Right lobe of liver (tissue), 6 donors: ENCODE data around the gene TRAPPC2L. TPM values are rescaled to one million over a fixed set of nuclear protein-coding genes. Genes with fewer than 3 reads are reported as not detected.

Experiments
- ATAC-seq, 4 donors: fragments of 200-7000 bp; cut with Tn5 transposase; one replicate each; pipeline ENCODE4 v1.9.1; 2020; ENCODE audit warnings: mild to moderate bottlenecking in 4 of 4, moderate library complexity in 4 of 4
- DNase-seq, 3 donors: peaks; one replicate each; pipeline ENCODE4 v3.0.0-alpha.2; 2020
- H3K27ac ChIP-seq, 3 donors: fragments of 200-600 bp; one replicate each; pipeline ENCODE4 v1.8.0; 2022
- H3K27me3 ChIP-seq, 2 donors: fragments of 200-600 bp; one replicate each; pipeline ENCODE4 v1.8.0; 2022
- H3K36me3 ChIP-seq, 4 donors: fragments of 200-600 bp; sonication (generic) in 1 of 4; one replicate each; pipeline versions ENCODE4 v1.5.1 to v1.8.0; 2017 to 2022; ENCODE audit warnings: control low read depth in 1 of 4
- H3K4me1 ChIP-seq, 4 donors: fragments of 200-600 bp; sonication (generic) in 1 of 4; one replicate each; pipeline versions ENCODE4 v1.5.1 to v1.8.0; 2017 to 2022; ENCODE audit warnings: control low read depth in 1 of 4
- H3K4me3 ChIP-seq, 3 donors: fragments of 200-600 bp; one replicate each; pipeline ENCODE4 v1.8.0; 2022
- H3K9me3 ChIP-seq, 4 donors: fragments of 200-600 bp; sonication (generic) in 1 of 4; one replicate each; pipeline versions ENCODE4 v1.5.1 to v1.8.0; 2017 to 2022; ENCODE audit warnings: control low read depth in 1 of 4
- CTCF ChIP-seq, 4 donors: fragments of 200-600 bp in 3 of 4; fragments of 450-650 bp in 1 of 4; IDR thresholded peaks; one replicate each; pipeline versions ENCODE4 v1.5.1 to v1.8.0; 2016 to 2022; ENCODE audit warnings: antibody characterized with exemption in 4 of 4, mild to moderate bottlenecking in 2 of 4
- POLR2A ChIP-seq: fragments of 450-650 bp; IDR thresholded peaks from one replicate; pipeline ENCODE4 v1.6.1; 2017; ENCODE audit warnings: antibody characterized with exemption, mild to moderate bottlenecking
- WGBS: methylation state at CpG from one replicate; pipeline ENCODE4 v1.1.6; 2018; ENCODE audit warnings: low coverage, low lambda C conversion rate; ENCODE audit not compliant: insufficient coverage; ENCODE audit errors: missing lambda C conversion rate; 5-methylcytosine and 5-hydroxymethylcytosine counted together
- intact Hi-C, 2 donors: fragments of 100-400 bp; cut with DNase I; formaldehyde crosslinking; loops; one replicate each; pipeline versions ENCODE4 v1.11.2 to v1.14.1; 2022
- total RNA-seq, 6 experiments: library from RNA; depleted of rRNA in 2 of 6; stranded (reverse); fragments of >200 nt in 2 of 6; fragmentation: NEBNext Ultra II Directional in 3 of 6; extraction: Animal tissue kit (Norgen Biotek cat#: 25700) in 3 of 6; gene quantifications; one replicate each; pipeline versions ENCODE4 v1.1.0 to v1.2.4, GENCODE V29; 2016 to 2023
- donor health status: DM: no; HTN: yes; CAD: no.
- donor health status: DM: no; HTN: no; CAD: no.
- donor health status: DM: no; HTN: no; CAD: no.
- donor health status: DM: no; HTN: yes; CAD: no.
- donor health status: DM: no; HTN: yes; CAD: no.

TRAPPC2L gene
- total RNA-seq, 6 experiments from 2014 or later: 15.1 to 25.5 (median 20.1) TPM

GRCh38 chr16:88876942-88877526 lies 20.1 kb downstream of the TRAPPC2L start:
- H3K27ac ChIP-seq: no peak overlapping the region
- no peaks in the 10 kb centered on the region for H3K9me3 ChIP-seq
- DNase-seq (no peak), ATAC-seq (no peak)
- no peaks in the 10 kb centered on the region for H3K27me3 ChIP-seq
- H3K36me3 ChIP-seq: no peaks in the 10 kb centered on the region
- no peak overlapping the region for H3K4me3 ChIP-seq
- WGBS: 91% methylated on average over 4 of the region's 33 CpGs
- intact Hi-C loops: no loop called here
- TF ChIP-seq POLR2A (no peak), CTCF (IDR thresholded peaks at IDR 0.05) (no peak)
- peaks cover 0 to 18% (median 0%) of the 10 kb centered on the region in 4 donors for H3K4me1 ChIP-seq

GRCh38 chr16:88877564-88878289 lies 20.8 kb downstream of the TRAPPC2L start:
- no peak for DNase-seq
- no peaks in the 10 kb centered on the region for H3K27me3 ChIP-seq
- intact Hi-C loops: no loop called here

DNA sequence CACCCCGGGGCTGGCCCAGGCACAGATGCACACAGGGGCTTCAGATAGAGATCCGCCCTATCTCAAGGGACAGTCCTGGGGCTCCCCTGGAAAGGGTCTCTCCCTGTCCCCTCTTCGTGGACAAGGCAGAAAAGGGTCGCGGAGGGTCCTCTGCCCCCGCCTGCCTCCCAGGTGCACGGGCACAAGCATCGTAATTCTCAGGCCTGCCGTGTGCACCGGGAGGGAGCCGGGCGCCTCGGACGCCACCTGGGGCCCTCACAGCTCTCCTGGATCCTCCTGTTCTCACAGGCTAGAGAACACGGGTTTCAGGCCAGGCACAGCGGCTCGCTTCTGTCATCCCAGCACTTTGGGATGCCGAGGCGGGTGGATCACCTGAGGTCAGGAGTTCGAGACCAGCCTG lies 21.4 kb downstream of the TRAPPC2L start:
- H3K27me3 ChIP-seq: no peaks in the 10 kb centered on the region
- TF ChIP-seq CTCF (IDR thresholded peaks at IDR 0.05): no peak
- no peak for TF ChIP-seq POLR2A
- intact Hi-C loops: no loop called here
- no peak overlapping the region for H3K27ac ChIP-seq
- H3K36me3 ChIP-seq: no peaks in the 10 kb centered on the region
- no peak overlapping the region for H3K4me3 ChIP-seq
- no peak for ATAC-seq
- peaks cover 0 to 25% (median 0%) of the 10 kb centered on the region in 4 donors for H3K4me1 ChIP-seq
- no peak for DNase-seq
- WGBS: 100% methylated on average over 1 of the region's 20 CpGs
- H3K9me3 ChIP-seq: no peaks in the 10 kb centered on the region

More at GRCh38 chr16:88877564-88878289, 20.8 kb downstream of the TRAPPC2L start:
- Histone ChIP-seq H3K27ac (no peak overlapping the region), H3K4me1 (peaks cover 0 to 20% (median 0%) of the 10 kb centered on the region in 4 donors), H3K9me3 (no peaks in the 10 kb centered on the region), H3K36me3 (no peaks in the 10 kb centered on the region), H3K4me3 (no peak overlapping the region)
- TF ChIP-seq CTCF (IDR thresholded peaks at IDR 0.05) (no peak), POLR2A (no peak)
- no peak for ATAC-seq
- WGBS: 75% methylated on average over 8 of the region's 20 CpGs

DNA sequence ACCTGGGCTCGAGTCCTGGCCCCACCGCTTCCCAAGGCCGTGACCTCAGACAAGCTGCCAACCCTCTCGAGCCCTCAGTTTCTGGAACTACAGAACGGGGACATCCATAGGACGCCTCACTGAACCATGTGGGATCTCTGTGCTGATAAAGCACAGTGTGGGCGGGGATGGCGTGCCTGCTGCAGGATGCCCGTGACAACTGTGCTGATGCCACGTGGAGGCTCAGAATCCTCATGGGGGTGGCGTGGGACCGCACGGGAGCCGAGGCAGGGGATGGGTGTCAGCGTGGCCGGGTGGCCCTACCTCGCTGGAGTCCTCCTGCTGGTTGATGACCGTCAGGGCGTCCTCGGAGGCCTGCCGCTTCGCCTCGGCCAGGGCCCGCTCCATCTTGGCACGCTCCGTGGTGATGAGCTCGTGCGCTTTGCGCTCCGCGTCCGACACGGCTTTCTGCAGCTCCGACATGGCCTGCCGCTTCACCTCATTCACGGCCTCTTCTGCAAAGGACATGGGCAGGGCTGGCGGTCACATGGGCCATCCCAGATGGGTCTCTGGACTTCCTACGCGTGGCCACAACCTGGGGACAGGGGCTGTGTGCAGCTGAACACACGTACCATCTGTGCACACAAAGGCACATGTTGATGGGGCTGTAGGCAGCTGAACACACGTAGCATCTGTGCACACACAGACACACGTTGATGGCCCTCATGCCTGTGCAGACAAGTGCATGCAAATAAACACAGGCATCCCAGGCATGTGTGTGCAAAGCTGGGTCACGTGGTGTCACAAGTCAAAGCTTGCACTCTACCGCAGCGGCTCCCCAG lies 22.2 kb downstream of the TRAPPC2L start:
- Histone ChIP-seq H3K27me3 (no peaks in the 10 kb centered on the region), H3K4me3 (no peak overlapping the region), H3K27ac (no peak overlapping the region), H3K36me3 (no peaks in the 10 kb centered on the region), H3K4me1 (peaks cover 0 to 29% (median 0%) of the 10 kb centered on the region in 4 donors), H3K9me3 (no peaks in the 10 kb centered on the region)
- intact Hi-C loops: no loop called here
- DNase-seq (no peak), ATAC-seq (no peak)
- WGBS: no CpG with 5 or more reads among the region's 45 CpGs
- TF ChIP-seq CTCF (IDR thresholded peaks at IDR 0.05) (no peak), POLR2A (no peak)
